GM12865 (cell line): ENCODE data around the gene PAK1.
A peak's percentile ranks its signal among the peaks of the same experiment; 100 is the strongest.

Experiments used
- DNase-seq: peaks from one replicate; pipeline ENCODE4 v3.0.0; 2010; ENCODE audit warnings: low read depth
- H3K4me3 ChIP-seq: 2 replicates; pipeline ENCODE4 v1.5.1; 2011; ENCODE audit warnings: mild to moderate bottlenecking, low read depth, low read length, control low read depth
- TF ChIP-seq, protein P1 (sequence below): IDR thresholded peaks from 2 replicates; pipeline ENCODE4 v1.5.1; 2011; ENCODE audit warnings: low read length, control low read depth, low read depth, inconsistent platforms; ENCODE audit not compliant: insufficient read depth; ENCODE audit errors: missing control alignments

PAK1 gene

DNA sequence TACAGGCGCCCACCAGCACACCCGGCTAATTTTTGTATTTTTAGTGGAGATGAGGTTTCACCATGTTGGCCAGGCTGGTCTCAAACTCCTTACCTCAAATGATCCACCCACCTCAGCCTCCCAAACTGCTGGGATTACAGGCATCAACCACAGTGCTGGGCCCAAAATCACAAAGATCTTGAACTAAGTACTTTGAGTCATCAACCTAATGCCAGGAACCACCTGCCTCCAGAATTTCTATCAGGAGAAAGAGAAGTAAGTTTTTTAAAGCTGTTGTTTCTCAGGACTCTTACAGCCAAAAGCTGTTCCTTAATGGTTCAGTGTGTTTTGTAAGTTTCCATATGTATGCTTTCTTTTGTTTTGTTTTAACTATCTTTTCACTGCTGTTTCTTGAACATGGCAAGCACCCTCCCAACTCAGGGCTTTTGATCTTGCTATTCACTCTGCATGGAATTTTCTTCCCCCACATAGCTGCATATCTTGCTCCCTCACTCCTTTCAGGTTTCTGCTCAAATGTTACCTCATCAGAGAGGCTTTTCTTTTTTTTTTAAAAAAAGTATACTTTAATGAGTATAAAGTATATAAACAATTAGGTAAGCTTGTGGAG, 6.0 kb upstream of the PAK1 start:
- DNase-seq = no peak
- no peak overlapping the region for H3K4me3 ChIP-seq
- TF ChIP-seq, protein P1, sequence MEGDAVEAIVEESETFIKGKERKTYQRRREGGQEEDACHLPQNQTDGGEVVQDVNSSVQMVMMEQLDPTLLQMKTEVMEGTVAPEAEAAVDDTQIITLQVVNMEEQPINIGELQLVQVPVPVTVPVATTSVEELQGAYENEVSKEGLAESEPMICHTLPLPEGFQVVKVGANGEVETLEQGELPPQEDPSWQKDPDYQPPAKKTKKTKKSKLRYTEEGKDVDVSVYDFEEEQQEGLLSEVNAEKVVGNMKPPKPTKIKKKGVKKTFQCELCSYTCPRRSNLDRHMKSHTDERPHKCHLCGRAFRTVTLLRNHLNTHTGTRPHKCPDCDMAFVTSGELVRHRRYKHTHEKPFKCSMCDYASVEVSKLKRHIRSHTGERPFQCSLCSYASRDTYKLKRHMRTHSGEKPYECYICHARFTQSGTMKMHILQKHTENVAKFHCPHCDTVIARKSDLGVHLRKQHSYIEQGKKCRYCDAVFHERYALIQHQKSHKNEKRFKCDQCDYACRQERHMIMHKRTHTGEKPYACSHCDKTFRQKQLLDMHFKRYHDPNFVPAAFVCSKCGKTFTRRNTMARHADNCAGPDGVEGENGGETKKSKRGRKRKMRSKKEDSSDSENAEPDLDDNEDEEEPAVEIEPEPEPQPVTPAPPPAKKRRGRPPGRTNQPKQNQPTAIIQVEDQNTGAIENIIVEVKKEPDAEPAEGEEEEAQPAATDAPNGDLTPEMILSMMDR = no peak

DNA sequence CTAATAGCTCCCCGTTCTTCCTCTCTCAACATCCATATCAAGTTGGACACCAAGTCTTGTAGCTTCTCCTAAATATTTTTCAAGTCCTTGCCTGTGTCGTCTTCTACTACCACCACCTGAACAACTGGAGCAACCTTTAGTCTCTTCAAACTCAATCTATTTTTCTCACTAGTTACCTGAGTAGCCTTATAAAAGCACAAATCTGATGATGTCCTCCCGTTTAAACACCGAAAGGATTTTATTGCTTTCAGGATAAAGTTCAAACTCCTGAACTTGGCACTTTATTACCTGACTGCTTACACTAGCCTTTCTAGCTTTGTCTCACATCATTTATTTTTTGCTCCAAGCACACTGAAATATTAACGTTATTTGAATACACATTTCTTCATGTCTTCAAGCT, 1.3 kb upstream of the PAK1 start:
- no peak overlapping the region for H3K4me3 ChIP-seq
- TF ChIP-seq, protein P1 = no peak
- DNase-seq = no peak

GRCh38 chr11:77474684-77475060, 778 bp upstream of the PAK1 start:
- peak overlapping the region; percentile 26 for H3K4me3 ChIP-seq
- TF ChIP-seq, protein P1 = no peak
- DNase-seq = no peak

GRCh38 chr11:77472991-77473800, 698 bp downstream of the PAK1 start:
- DNase-seq = peak; percentile 71
- TF ChIP-seq, protein P1 = no peak
- peak overlapping the region; percentile 94 for H3K4me3 ChIP-seq

GRCh38 chr11:77471558-77472193, 2.2 kb downstream of the PAK1 start:
- DNase-seq = peak; percentile 49
- TF ChIP-seq, protein P1 = no peak
- peak overlapping the region; percentile 94 for H3K4me3 ChIP-seq

GRCh38 chr11:77470971-77471370, 2.9 kb downstream of the PAK1 start:
- TF ChIP-seq, protein P1 = no peak

GRCh38 chr11:77470504-77470903, 3.4 kb downstream of the PAK1 start:
- peak overlapping the region; percentile 94 for H3K4me3 ChIP-seq
- TF ChIP-seq, protein P1 = no peak
- peak; percentile 75 for DNase-seq

More at GRCh38 chr11:77470971-77471370, 2.9 kb downstream of the PAK1 start:
- no peak for DNase-seq
- H3K4me3 ChIP-seq = peak overlapping the region; percentile 94
